H1 (cell line): Measurements from ENCODE around the gene EXOSC1. TPM values are rescaled to one million over a fixed set of nuclear protein-coding genes. Genes with fewer than 3 reads are reported as not detected.

Experiments
- CTCF ChIA-PET: fragments of 300-600 bp; sonication (Branson Sonifier 250); formaldehyde crosslinking; loops from one replicate; lab custom pipeline; 2021; ENCODE audit not compliant: partially characterized antibody; lab: Charles Lee
- POLR2A ChIA-PET: fragments of 300-600 bp; sonication (Branson Sonifier 250); formaldehyde crosslinking; loops from one replicate; lab custom pipeline; 2021; ENCODE audit warnings: inconsistent platforms; ENCODE audit not compliant: partially characterized antibody; lab: Charles Lee
- DNase-seq, 2 experiments: peaks; one replicate each; pipeline versions ENCODE4 v3.0.0 to v3.0.0-alpha.2; 2010 to 2022; ENCODE audit warnings: low spot score in 2 of 2, low read depth in 1 of 2, mixed read lengths in 1 of 2
- FAIRE-seq: peaks from 2 replicates; lab custom pipeline; 2011; peaks lifted over from hg19 to GRCh38; lab: Jason Lieb, UNC
- H2AFZ ChIP-seq: 2 replicates; pipeline ENCODE4 v1.8.1; 2012; ENCODE audit warnings: low read length, inconsistent platforms
- H2AK5ac ChIP-seq: 2 replicates; pipeline ENCODE4 v1.6.1; 2013; ENCODE audit warnings: low read depth, low read length
- H2BK120ac ChIP-seq: replicated peaks from 2 replicates; pipeline ENCODE3; 2013; ENCODE audit warnings: low read depth, low read length, inconsistent platforms
- H2BK12ac ChIP-seq: 2 replicates; pipeline ENCODE4 v1.6.1; 2013; ENCODE audit warnings: low read depth, low read length
- H2BK15ac ChIP-seq: 2 replicates; pipeline ENCODE4 v1.6.1; 2013; ENCODE audit warnings: low read length
- H2BK20ac ChIP-seq: 2 replicates; pipeline ENCODE4 v1.6.1; 2013; ENCODE audit warnings: low read length
- H2BK5ac ChIP-seq: 2 replicates; pipeline ENCODE4 v1.6.1; 2013; ENCODE audit warnings: low read depth, low read length
- H3K14ac ChIP-seq: 2 replicates; pipeline ENCODE4 v1.6.1; 2013; ENCODE audit warnings: inconsistent platforms; ENCODE audit not compliant: insufficient read length
- H3K18ac ChIP-seq: 2 replicates; pipeline ENCODE4 v1.6.1; 2013; ENCODE audit warnings: low read length; ENCODE audit errors: extremely low read depth
- H3K23ac ChIP-seq: 2 replicates; pipeline ENCODE4 v1.6.1; 2013; ENCODE audit warnings: inconsistent platforms; ENCODE audit not compliant: insufficient read length
- H3K23me2 ChIP-seq: 2 replicates; pipeline ENCODE4 v1.6.1; 2013; ENCODE audit warnings: low read depth, low read length
- H3K27ac ChIP-seq: 2 replicates; pipeline ENCODE4 v1.6.1; 2011; ENCODE audit warnings: low read depth, low read length, inconsistent platforms
- H3K27me3 ChIP-seq, 4 experiments: replicated peaks in 1 of 4; 1 replicate in 1 of 4; 2 replicates in 3 of 4; pipeline versions ENCODE4 v1.6.1 to v1.8.1; 2011 to 2013; ENCODE audit warnings: low read length in 3 of 4, mild to moderate bottlenecking in 3 of 4, inconsistent platforms in 2 of 4, mixed read lengths in 2 of 4, moderate library complexity in 1 of 4; ENCODE audit not compliant: control insufficient read depth in 3 of 4, insufficient read depth in 3 of 4; ENCODE audit errors: extremely low read depth in 1 of 4
- H3K36me3 ChIP-seq, 4 experiments: 2 replicates each; pipeline versions ENCODE4 v1.6.1 to v1.8.1; 2011 to 2013; ENCODE audit warnings: mild to moderate bottlenecking in 4 of 4, low read length in 3 of 4, moderate library complexity in 2 of 4, control low read depth in 1 of 4, inconsistent platforms in 1 of 4; ENCODE audit not compliant: insufficient read depth in 4 of 4, control insufficient read depth in 2 of 4
- H3K4ac ChIP-seq: replicated peaks from 2 replicates; pipeline ENCODE3; 2013; ENCODE audit warnings: low read length, low read depth, mixed read lengths, inconsistent platforms; ENCODE audit not compliant: insufficient read length
- H3K4me1 ChIP-seq, 4 experiments: replicated peaks in 1 of 4; 1 replicate in 1 of 4; 2 replicates in 3 of 4; pipeline versions ENCODE4 v1.6.1 to v1.8.1; 2011 to 2013; ENCODE audit warnings: low read length in 3 of 4, inconsistent platforms in 2 of 4, mixed read lengths in 1 of 4; ENCODE audit not compliant: insufficient read depth in 4 of 4, control insufficient read depth in 3 of 4
- H3K4me2 ChIP-seq, 2 experiments: 2 replicates each; pipeline versions ENCODE4 v1.6.1 to v1.8.1; 2011 to 2013; ENCODE audit warnings: low read depth in 2 of 2, low read length in 2 of 2, control low read depth in 1 of 2, inconsistent platforms in 1 of 2, mild to moderate bottlenecking in 1 of 2; ENCODE audit not compliant: insufficient read depth in 1 of 2
- H3K4me3 ChIP-seq, 4 experiments: fragments of 200-600, 300-600 bp in 1 of 4; sonication (generic), shearing (Covaris generic), sonication (Bioruptor Twin) in 1 of 4; 2 replicates each; pipeline versions ENCODE4 v1.5.1 to v1.8.1; 2011 to 2016; ENCODE audit warnings: low read length in 4 of 4, low read depth in 3 of 4, control low read depth in 2 of 4, inconsistent platforms in 2 of 4, mild to moderate bottlenecking in 2 of 4, mixed read lengths in 1 of 4, moderate library complexity in 1 of 4; ENCODE audit not compliant: insufficient read depth in 2 of 4; ENCODE audit errors: extremely low read depth in 1 of 4
- H3K56ac ChIP-seq: replicated peaks from 2 replicates; pipeline ENCODE3; 2013; ENCODE audit warnings: low read depth, mild to moderate bottlenecking, mixed read lengths, low read length, inconsistent platforms; ENCODE audit not compliant: insufficient read length
- H3K79me1 ChIP-seq: 2 replicates; pipeline ENCODE4 v1.6.1; 2013; ENCODE audit warnings: low read depth, low read length, control low read depth
- H3K79me2 ChIP-seq, 2 experiments: 2 replicates each; pipeline versions ENCODE4 v1.6.1 to v1.8.1; 2012 to 2013; ENCODE audit warnings: low read length in 2 of 2, mild to moderate bottlenecking in 2 of 2, inconsistent platforms in 1 of 2; ENCODE audit not compliant: insufficient read depth in 2 of 2, control insufficient read depth in 1 of 2
- H3K9ac ChIP-seq, 4 experiments: replicated peaks in 1 of 4; 1 replicate in 1 of 4; 2 replicates in 3 of 4; pipeline versions ENCODE4 v1.6.1 to v1.8.1; 2011 to 2013; ENCODE audit warnings: low read depth in 3 of 4, low read length in 3 of 4, control low read depth in 2 of 4, mild to moderate bottlenecking in 2 of 4, moderate library complexity in 2 of 4, inconsistent platforms in 1 of 4; ENCODE audit errors: extremely low read depth in 1 of 4
- H3K9me3 ChIP-seq, 2 experiments: 2 replicates each; pipeline versions ENCODE4 v1.6.1 to v1.8.1; 2012 to 2013; ENCODE audit warnings: mild to moderate bottlenecking in 2 of 2, moderate library complexity in 2 of 2, control low read depth in 1 of 2, inconsistent platforms in 1 of 2, low read depth in 1 of 2, low read length in 1 of 2, mixed read lengths in 1 of 2; ENCODE audit not compliant: insufficient read depth in 2 of 2
- H4K20me1 ChIP-seq, 2 experiments: replicated peaks in 1 of 2; 2 replicates each; pipeline versions ENCODE3 to v1.8.1; 2011 to 2013; ENCODE audit warnings: inconsistent platforms in 2 of 2, low read length in 2 of 2, mild to moderate bottlenecking in 1 of 2; ENCODE audit not compliant: insufficient read depth in 2 of 2, control insufficient read depth in 1 of 2
- H4K5ac ChIP-seq: 2 replicates; pipeline ENCODE4 v1.6.1; 2013; ENCODE audit warnings: low read length, low read depth, mixed read lengths, inconsistent platforms; ENCODE audit not compliant: insufficient read length
- H4K8ac ChIP-seq: 2 replicates; pipeline ENCODE4 v1.8.0; 2013; ENCODE audit warnings: mild to moderate bottlenecking, moderate library complexity, low read length, inconsistent platforms; ENCODE audit not compliant: insufficient read depth; ENCODE audit errors: extremely low read depth
- H4K91ac ChIP-seq: replicated peaks from 2 replicates; pipeline ENCODE3; 2013; ENCODE audit warnings: low read length, mixed read lengths, inconsistent platforms; ENCODE audit not compliant: insufficient read length
- KDM5A ChIP-seq: fragments of 200-600 bp; IDR thresholded peaks from 2 replicates; pipeline ENCODE4 v1.7.1; 2012; ENCODE audit warnings: mild to moderate bottlenecking, low read length, inconsistent platforms, mixed read lengths
- WGBS, 2 experiments: shearing (Covaris generic) in 1 of 2; methylation state at CpG; one replicate each; pipeline versions ENCODE4 v1.1.6 to v1.1.7; 2013 to 2015; ENCODE audit warnings: low lambda C conversion rate in 2 of 2, mixed read lengths in 2 of 2, inconsistent platforms in 1 of 2, low coverage in 1 of 2, missing lambda C conversion rate in 1 of 2; ENCODE audit not compliant: insufficient replicate concordance in 2 of 2, insufficient coverage in 1 of 2, insufficient read length in 1 of 2; ENCODE audit errors: extremely low coverage in 1 of 2, missing lambda C conversion rate in 1 of 2; 5-methylcytosine and 5-hydroxymethylcytosine counted together
- polyA plus RNA-seq, 7 experiments: library from polyadenylated mRNA; depleted of rRNA in 3 of 7; stranded (reverse) in 5 of 7; unstranded in 2 of 7; fragments of >200 nt in 5 of 7; fragments of 200-250 nt in 2 of 7; gene quantifications; 1 replicate in 5 of 7; 2 replicates in 1 of 7; 4 replicates in 1 of 7; pipeline versions ENCODE4 v1.2.1 to v1.2.3, GENCODE V29; 2011 to 2013; ENCODE audit warnings: missing spikeins in 2 of 7, mixed read lengths in 2 of 7
- total RNA-seq: library from RNA; stranded (reverse); fragmentation: NEBNext Ultra II Directional; extraction: Animal tissue kit (Norgen Biotek cat#: 25700); gene quantifications from 2 replicates; pipeline ENCODE4 v1.2.1, GENCODE V29; 2021
- TF ChIP-seq, protein P1 (sequence below): IDR thresholded peaks from 2 replicates; pipeline ENCODE4 v1.6.1; 2012; ENCODE audit warnings: inconsistent platforms

EXOSC1 gene
- total and polyA plus RNA-seq, 2 of the 8 experiments (the other 6 are each of a cell fraction or from before 2014, with no cell fraction given), result 52.1 to 68.1 TPM

DNA sequence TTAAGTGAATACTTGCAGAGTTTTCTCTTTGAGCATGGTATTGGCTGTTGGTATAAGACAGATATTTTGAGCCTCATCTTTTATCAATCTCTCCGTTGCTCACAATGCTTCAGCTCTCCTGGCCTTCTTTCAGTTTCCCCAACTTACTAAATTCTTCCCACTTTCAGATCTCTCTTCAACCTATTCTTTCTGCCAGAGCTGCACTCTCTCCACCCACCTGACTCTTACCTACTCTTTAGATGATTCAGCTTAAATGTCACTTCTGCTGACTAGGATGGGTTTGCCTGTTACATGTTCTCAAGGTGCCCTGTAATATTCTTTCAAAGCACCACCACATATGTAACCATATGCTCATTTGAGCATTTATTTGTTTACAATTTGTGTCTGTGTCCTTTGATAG lies 1.6 kb downstream of the EXOSC1 start:
- Histone ChIP-seq H3K18ac (no peak overlapping the region), H3K4me2 (peak overlapping the region; percentile 85 to 88; a peak in 2 of 4 replicates), H4K8ac (no peak overlapping the region), H3K79me1 (peaks cover 10% of the 10 kb centered on the region), H3K9me3 (no peaks in the 10 kb centered on the region), H2BK5ac (no peak overlapping the region), H3K27me3 (no peaks in the 10 kb centered on the region), H3K56ac (no peak overlapping the region), H3K4me3 (peak overlapping the region in 2 of 4 experiments; percentile 1 to 85; a peak in 2 of 8 replicates), H3K23me2 (peaks cover 7% of the 10 kb centered on the region), H2AK5ac (no peak overlapping the region), H4K20me1 (peaks cover 0 to 4% of the 10 kb centered on the region in 2 experiments), H2BK20ac (no peak overlapping the region), H3K9ac (no peak overlapping the region), H3K14ac (no peak overlapping the region), H3K23ac (no peak overlapping the region), H2BK120ac (no peak overlapping the region), H3K27ac (no peak overlapping the region), H3K79me2 (peaks cover 15 to 41% of the 10 kb centered on the region in 2 experiments), H2AFZ (no peak overlapping the region), H4K5ac (no peak overlapping the region), H3K4ac (no peak overlapping the region), H3K4me1 (peaks cover 0 to 8% (median under 1%) of the 10 kb centered on the region in 4 experiments; a peak in 5 of 7 replicates), H2BK15ac (no peak overlapping the region), H3K36me3 (peaks cover 3 to 24% (median 15%) of the 10 kb centered on the region in 4 experiments; a peak in 6 of 8 replicates), H2BK12ac (no peak overlapping the region), H4K91ac (no peak overlapping the region)
- WGBS, 2 experiments, result 96% methylated on average over 1 of the region's 1 CpG; no CpG with 5 or more reads in 1 of the 2 experiments
- no peak for DNase-seq
- no peak for FAIRE-seq
- ChIA-PET CTCF (interaction anchor here (0.7 to 2.5 kb wide), 7 partner anchors 11 to 168 kb away, joined by 3 to 19 read pairs (median 4); no protein-coding TSS in a partner anchor), POLR2A (interaction anchor here (1.2 to 13.8 kb wide), 2 partner anchors 12 to 53 kb away, joined by 3 to 185 read pairs; no protein-coding TSS in a partner anchor)
- no peak for TF ChIP-seq KDM5A
- TF ChIP-seq, protein P1, sequence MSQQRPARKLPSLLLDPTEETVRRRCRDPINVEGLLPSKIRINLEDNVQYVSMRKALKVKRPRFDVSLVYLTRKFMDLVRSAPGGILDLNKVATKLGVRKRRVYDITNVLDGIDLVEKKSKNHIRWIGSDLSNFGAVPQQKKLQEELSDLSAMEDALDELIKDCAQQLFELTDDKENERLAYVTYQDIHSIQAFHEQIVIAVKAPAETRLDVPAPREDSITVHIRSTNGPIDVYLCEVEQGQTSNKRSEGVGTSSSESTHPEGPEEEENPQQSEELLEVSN, result no peak
